GM19324 (cell line): Measurements from ENCODE around the gene CELF4.

ENCODE experiments used
- ATAC-seq: cut with Tn5 transposase; IDR thresholded peaks from one replicate; pipeline ENCODE4 v1.9.1; 2021; ENCODE audit warnings: mild to moderate bottlenecking, moderate library complexity; ENCODE audit not compliant: unreplicated experiment, low FRiP score

Gene CELF4

DNA sequence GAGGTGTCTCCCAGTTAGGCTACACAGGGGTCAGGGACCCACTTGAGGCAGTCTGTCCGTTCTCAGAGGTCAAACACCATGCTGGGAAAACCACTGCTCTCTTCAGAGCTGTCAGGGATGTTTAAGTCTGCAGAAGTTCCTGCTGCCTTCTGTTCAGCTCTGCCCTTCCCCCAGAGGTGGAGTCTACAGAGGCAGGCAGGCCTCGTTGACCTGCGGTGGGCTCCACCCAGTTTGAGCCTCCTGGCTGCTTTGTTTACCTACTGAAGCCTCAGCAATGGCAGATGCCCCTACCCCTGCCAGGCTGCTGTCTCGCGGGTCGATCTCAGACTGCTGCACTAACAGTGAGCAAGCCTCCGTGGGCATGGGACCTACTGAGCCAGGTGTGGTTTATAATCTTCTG lies 346.3 kb downstream of the CELF4 start:
- no peak for ATAC-seq

DNA sequence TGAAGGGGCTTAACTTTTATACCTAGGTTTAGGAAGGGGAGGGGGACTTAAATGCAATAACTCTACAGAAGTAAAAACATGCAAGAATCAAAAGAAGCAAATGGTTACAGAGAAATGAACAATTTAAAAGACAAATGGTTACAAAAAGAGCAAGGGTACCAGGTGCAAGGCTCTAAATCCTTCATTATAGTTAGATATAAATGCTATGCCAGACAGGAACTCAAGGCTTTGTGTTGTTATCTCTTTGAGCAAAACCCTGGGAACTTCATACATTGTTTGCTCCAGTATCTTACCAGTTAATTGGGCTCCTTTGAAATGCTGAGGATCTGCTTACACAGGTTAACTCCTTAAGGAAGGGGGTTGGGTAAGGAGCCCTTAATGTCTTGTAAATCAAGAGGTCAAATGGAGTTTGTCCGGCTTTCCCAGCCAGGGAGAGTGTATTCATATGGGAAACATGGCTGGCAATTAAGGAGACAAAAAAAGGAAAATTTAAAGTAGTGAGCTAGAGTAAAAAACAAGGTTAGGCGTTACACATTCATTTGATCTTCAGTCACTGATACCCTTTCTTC lies 347.5 kb downstream of the CELF4 start:
- no peak for ATAC-seq

DNA sequence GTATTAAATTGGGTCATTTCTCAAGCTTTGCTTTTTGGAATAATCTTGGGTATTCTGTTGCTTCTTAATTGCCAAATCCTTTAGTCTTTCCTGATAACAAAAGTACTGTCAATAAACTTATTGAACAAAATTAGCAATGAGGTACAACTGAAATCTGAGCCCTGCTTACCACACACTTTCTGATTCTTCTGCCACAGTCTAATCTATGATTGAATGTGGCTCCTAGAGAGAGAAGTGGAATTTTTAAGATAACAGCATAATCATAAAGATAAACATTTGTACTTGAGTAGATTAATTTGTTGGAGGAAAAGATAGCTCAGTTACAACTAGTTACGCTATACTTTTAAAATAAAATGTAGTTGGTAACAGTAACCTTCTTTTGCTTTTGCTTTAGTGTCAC lies 354.8 kb downstream of the CELF4 start:
- ATAC-seq = no peak

DNA sequence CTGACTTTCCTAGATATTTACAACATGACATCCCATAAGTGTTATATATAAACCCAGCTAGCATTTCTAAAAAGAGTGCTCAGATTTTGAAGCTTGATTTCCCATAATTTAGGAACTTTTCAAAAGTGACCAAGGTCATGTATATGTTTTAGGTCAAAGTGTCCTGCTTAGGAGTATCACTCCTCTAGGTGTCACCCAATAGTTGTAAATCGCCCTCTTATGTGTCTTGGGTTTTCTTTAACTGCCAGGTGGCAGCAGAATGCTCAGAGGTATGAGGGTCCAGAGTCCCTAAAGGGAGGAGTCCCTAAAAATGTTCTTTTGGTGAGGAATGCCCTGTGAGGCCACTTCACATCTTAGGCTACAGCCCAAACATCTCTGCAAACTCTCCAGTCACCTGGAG lies 358.3 kb downstream of the CELF4 start:
- ATAC-seq = no peak

DNA sequence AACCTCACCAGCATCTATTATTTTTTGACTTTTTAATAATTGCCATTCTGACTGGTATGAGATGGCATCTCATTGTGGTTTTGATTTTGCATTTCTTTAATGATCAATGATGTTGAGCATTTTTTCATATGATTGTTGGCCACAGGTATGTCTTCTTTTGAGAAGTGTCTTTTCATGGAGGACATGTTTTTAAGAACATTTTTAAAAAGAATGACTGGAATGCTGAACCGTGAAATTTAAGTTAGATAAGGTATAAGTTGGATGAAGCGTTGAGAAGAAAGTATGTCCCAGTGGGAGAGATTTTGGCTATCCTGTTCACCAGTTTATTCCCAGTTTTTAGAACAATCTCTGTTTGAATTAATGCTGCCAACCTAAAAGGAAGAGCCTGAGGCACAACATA lies 365.9 kb downstream of the CELF4 start:
- no peak for ATAC-seq
